K562 (cell line): ENCODE results near the gene GBX1. TPM values are rescaled to one million over a fixed set of nuclear protein-coding genes. Genes with fewer than 3 reads are reported as not detected.

ENCODE experiments used
- ATAC-seq: fragments of 200-7000 bp; cut with Tn5 transposase; 3 replicates; pipeline ENCODE4 v1.9.1; 2020; ENCODE audit warnings: moderate library complexity
- BruUV-seq: library from RNA; stranded (reverse); fragments of 400-500 nt; replicated peaks from 2 replicates; lab custom pipeline; 2021; lab: Mats Ljungman, UMichigan
- CTCF ChIA-PET: fragments of 300-600 bp; formaldehyde crosslinking; extraction: SDS; loops from one replicate; lab custom pipeline; 2021; ENCODE audit warnings: low intra/inter-chr PET ratio; lab: Yijun Ruan, JAX
- POLR2A ChIA-PET: fragments of 300-600, 350-650 bp; sonication (Branson Sonifier 250); formaldehyde crosslinking; extraction: SDS; loops from one replicate; lab custom pipeline; 2021; ENCODE audit warnings: antibody characterized with exemption, inconsistent platforms; lab: Yijun Ruan, JAX
- DNase-seq, 4 experiments: peaks; one replicate each; pipeline versions ENCODE4 v3.0.0 to v3.0.0-alpha.2; 2011 to 2018; ENCODE audit warnings: low spot score in 3 of 4, mixed read lengths in 3 of 4; ENCODE audit errors: extremely low read depth in 1 of 4
- FAIRE-seq: peaks from 2 replicates; lab custom pipeline; 2011; peaks lifted over from hg19 to GRCh38; lab: Jason Lieb, UNC
- H2AFZ ChIP-seq: 2 replicates; pipeline ENCODE4 v1.6.0; 2011; ENCODE audit warnings: low read depth, low read length, control low read depth, inconsistent platforms
- H3K27ac ChIP-seq: fragments of 200-600 bp; 3 replicates; pipeline ENCODE4 v1.8.0; 2011; ENCODE audit warnings: low read depth, mild to moderate bottlenecking, control low read depth, inconsistent platforms, low read length, moderate library complexity, mixed read lengths; ENCODE audit errors: extremely low read depth
- H3K27me3 ChIP-seq, 2 experiments: fragments of 300-600 bp in 1 of 2; 2 replicates in 1 of 2; 3 replicates in 1 of 2; pipeline versions ENCODE4 v1.6.0 to v1.8.0; 2011; ENCODE audit warnings: inconsistent platforms in 2 of 2, low read length in 2 of 2, mild to moderate bottlenecking in 1 of 2, mixed read lengths in 1 of 2, moderate library complexity in 1 of 2; ENCODE audit not compliant: control insufficient read depth in 2 of 2, insufficient read depth in 2 of 2
- H3K36me3 ChIP-seq: fragments of 300-600 bp; 3 replicates; pipeline ENCODE4 v1.8.0; 2011; ENCODE audit warnings: mild to moderate bottlenecking, low read length, inconsistent platforms; ENCODE audit not compliant: control insufficient read depth, insufficient read depth
- H3K4me1 ChIP-seq, 2 experiments: fragments of 200-600 bp in 1 of 2; replicated peaks in 1 of 2; 2 replicates in 1 of 2; 3 replicates in 1 of 2; pipeline versions ENCODE4 v1.5.1 to v1.8.0; 2011; ENCODE audit warnings: inconsistent platforms in 2 of 2, low read length in 2 of 2, mild to moderate bottlenecking in 1 of 2, mixed read lengths in 1 of 2, moderate library complexity in 1 of 2; ENCODE audit not compliant: control insufficient read depth in 2 of 2, insufficient read depth in 2 of 2
- H3K4me2 ChIP-seq: 2 replicates; pipeline ENCODE4 v1.6.1; 2011; ENCODE audit warnings: low read length, control low read depth, inconsistent platforms, mixed read lengths; ENCODE audit not compliant: insufficient read depth
- H3K4me3 ChIP-seq: fragments of 200-600 bp; sonication (generic), shearing (Covaris generic); 2 replicates; pipeline ENCODE4 v1.5.1; 2016; ENCODE audit warnings: control low read depth, inconsistent platforms
- H3K79me2 ChIP-seq: fragments of 200-600 bp; 3 replicates; pipeline ENCODE4 v1.8.0; 2011; ENCODE audit warnings: low read length, inconsistent platforms; ENCODE audit not compliant: control insufficient read depth, insufficient read depth
- H3K9ac ChIP-seq, 2 experiments: 2 replicates each; pipeline versions ENCODE4 v1.6.0 to v1.6.1; 2011; ENCODE audit warnings: low read depth in 2 of 2, low read length in 2 of 2, control low read depth in 1 of 2, inconsistent platforms in 1 of 2, mild to moderate bottlenecking in 1 of 2, mixed read lengths in 1 of 2; ENCODE audit not compliant: insufficient read depth in 1 of 2
- H3K9me1 ChIP-seq: one replicate; pipeline ENCODE4 v1.6.0; 2011; ENCODE audit warnings: inconsistent platforms, mild to moderate bottlenecking, low read length, moderate library complexity; ENCODE audit not compliant: control insufficient read depth, insufficient read depth
- H3K9me3 ChIP-seq: replicated peaks from 2 replicates; pipeline ENCODE4 v1.5.1; 2011; ENCODE audit warnings: low read depth, low read length, inconsistent platforms; ENCODE audit not compliant: control insufficient read depth, insufficient read depth
- H4K20me1 ChIP-seq: replicated peaks from 2 replicates; pipeline ENCODE4 v1.6.1; 2011; ENCODE audit warnings: low read length, inconsistent platforms, mixed read lengths; ENCODE audit not compliant: control insufficient read depth, insufficient read depth
- BACH1 ChIP-seq: fragments of 200-800 bp; sonication (Bioruptor generic); IDR thresholded peaks from 2 replicates; pipeline ENCODE4 v1.6.1; 2016; ENCODE audit warnings: missing genetic modification characterization, missing compliant biosample characterization
- CBX1 ChIP-seq: sonication (generic); IDR thresholded peaks from 2 replicates; pipeline ENCODE4 v1.6.1; 2016; ENCODE audit warnings: antibody characterized with exemption, low read depth, mild to moderate bottlenecking
- EP400 ChIP-seq: fragments of 450-650 bp; IDR thresholded peaks from 2 replicates; pipeline ENCODE4 v1.6.1; 2017; ENCODE audit warnings: antibody characterized with exemption, mild to moderate bottlenecking, moderate library complexity
- MAFF ChIP-seq: IDR thresholded peaks from 2 replicates; pipeline ENCODE4 v1.6.1; 2012; ENCODE audit warnings: low read length, improper control_type of control experiment
- PHTF2 ChIP-seq: fragments of 250-450 bp; sonication (Bioruptor Pico); IDR thresholded peaks from 2 replicates; pipeline ENCODE4 v1.5.0; 2021; ENCODE audit warnings: mild to moderate bottlenecking
- POLR2B ChIP-seq: fragments of 450-650 bp; IDR thresholded peaks from 2 replicates; pipeline ENCODE4 v1.6.1; 2018; ENCODE audit warnings: low read depth; ENCODE audit not compliant: partially characterized antibody
- SNIP1 ChIP-seq: fragments of 450-650 bp; IDR thresholded peaks from 2 replicates; pipeline ENCODE4 v1.7.1; 2017; ENCODE audit warnings: low read depth, mild to moderate bottlenecking
- ZBTB40 ChIP-seq, 2 experiments: fragments of 450-650 bp in 1 of 2; sonication (generic) in 1 of 2; formaldehyde crosslinking in 1 of 2; IDR thresholded peaks; 2 replicates each; pipeline versions ENCODE4 v1.7.1 to v1.9.0; 2016 to 2022; ENCODE audit warnings: inconsistent platforms in 1 of 2, mild to moderate bottlenecking in 1 of 2, missing genetic modification reagents in 1 of 2
- ZNF41 ChIP-seq: fragments of 250-450 bp; sonication (Bioruptor Pico); conservative IDR thresholded peaks from 2 replicates; pipeline ENCODE4 v1.4.0; 2020; ENCODE audit warnings: mild to moderate bottlenecking
- WGBS: fragments of 100-300 bp; shearing (Covaris generic); methylation state at CpG from one replicate; pipeline ENCODE4 v1.1.6; 2016; ENCODE audit warnings: low coverage, mixed read lengths; ENCODE audit not compliant: insufficient coverage; ENCODE audit errors: missing lambda C conversion rate; 5-methylcytosine and 5-hydroxymethylcytosine counted together
- in situ Hi-C: fragments of 300-500 bp; cut with MboI; formaldehyde crosslinking; loops from 4 replicates; pipeline ENCODE4 v1.15.0; 2018; ENCODE audit warnings: inconsistent platforms, mixed read lengths
- intact Hi-C: fragments of 100-400 bp; cut with micrococcal nuclease; formaldehyde crosslinking; loops from 2 replicates; pipeline ENCODE4 v1.14.2; 2022
- polyA plus RNA-seq, 8 experiments: library from polyadenylated mRNA; depleted of rRNA in 4 of 8; stranded (reverse) in 5 of 8; unstranded in 3 of 8; fragments of >200 nt; fragmentation: Nextera tagmentation in 2 of 8; fragmentation: Illumina TruSeq in 1 of 8; extraction: Ambion mirVana in 2 of 8; extraction: Trizol in 1 of 8; gene quantifications; 2 replicates each; pipeline versions ENCODE4 v1.2.1 to v1.2.3, GENCODE V29; 2011 to 2014; ENCODE audit warnings: inconsistent platforms in 1 of 8, missing spikeins in 1 of 8
- total RNA-seq, 7 experiments: library from RNA; depleted of rRNA in 6 of 7; stranded (reverse); fragments of >200 nt in 6 of 7; fragmentation: Illumina TruSeq in 2 of 7; extraction: Trizol in 2 of 7; gene quantifications; 2 replicates each; pipeline versions ENCODE4 v1.2.1 to v1.2.3, GENCODE V29; 2011 to 2021; ENCODE audit warnings: low replicate concordance in 1 of 7

Gene GBX1
- total and polyA plus RNA-seq, 9 of the 15 experiments (the other 6 are each of a cell fraction or from before 2014, with no cell fraction given), result not detected

- no peak for TF ChIP-seq POLR2B
Measured at GRCh38 chr7:151141855-151142685, 25.4 kb downstream of the GBX1 start (continued).

GRCh38 chr7:151141311-151141854, 26.1 kb downstream of the GBX1 start:
- Histone ChIP-seq H3K9me1 (peaks cover 5% of the 10 kb centered on the region), H2AFZ (no peak overlapping the region), H3K4me3 (no peak overlapping the region), H3K27me3 (no peaks in the 10 kb centered on the region), H3K9me3 (no peaks in the 10 kb centered on the region), H3K36me3 (peaks cover 80% of the 10 kb centered on the region), H3K79me2 (no peaks in the 10 kb centered on the region), H4K20me1 (peaks cover 4% of the 10 kb centered on the region; the same call in 1 of the 2 replicates), H3K27ac (no peak overlapping the region), H3K9ac (no peak overlapping the region), H3K4me1 (peaks cover 0 to 32% of the 10 kb centered on the region in 2 experiments; a peak in 2 of 5 replicates), H3K4me2 (no peak overlapping the region)
- ChIA-PET CTCF (interaction anchor here (0.6 to 0.7 kb wide), 2 partner anchors 32 to 307 kb away, joined by 3 to 4 read pairs; no protein-coding TSS in a partner anchor), POLR2A (interaction anchor here (1.0 to 2.3 kb wide), 2 partner anchors 8 to 61 kb away, joined by 4 to 14 read pairs; partner anchors contain the start of gene FASTK)
- intact Hi-C loops (no loop called here), in situ Hi-C loops (no loop called here)
- BruUV-seq, result no TSS peak
- 96% methylated on average over 9 of the region's 9 CpGs for WGBS
- no peak for ATAC-seq
- DNase-seq, result no peak
- no peak for FAIRE-seq
- TF ChIP-seq ZNF41 (no peak), MAFF (no peak), ZBTB40 (IDR thresholded peaks at IDR 0.05) (no peak), ZBTB40 (CRISPR knock-in tag; IDR thresholded peaks at IDR 0.05) (no peak), CBX1 (no peak), SNIP1 (no peak), BACH1 (tag) (no peak), EP400 (no peak), PHTF2 (CRISPR knock-in tag) (no peak)
